GM21360 (cell line): ENCODE measurements around the gene GID8.
"Not testable (repeated sequence)": the region's sequence is repeated elsewhere in the genome, so short reads cannot be mapped to it uniquely, and the experiment has no call there.

Source experiments
- ATAC-seq: cut with Tn5 transposase; IDR thresholded peaks from one replicate; pipeline ENCODE4 v1.9.1; 2021; ENCODE audit warnings: mild to moderate bottlenecking, moderate library complexity; ENCODE audit not compliant: unreplicated experiment

The GID8 gene

GRCh38 chr20:62956387-62957135 lies 18.6 kb downstream of the GID8 start:
- ATAC-seq, result no peak

GRCh38 chr20:62957136-62958117 lies 19.5 kb downstream of the GID8 start:
- ATAC-seq, result no peak

GRCh38 chr20:62958388-62959100 lies 20.6 kb downstream of the GID8 start:
- ATAC-seq, result no peak

- no peak for ATAC-seq
Measured at GRCh38 chr20:62959101-62959971, 21.4 kb downstream of the GID8 start.

GRCh38 chr20:62959998-62960436 lies 22.1 kb downstream of the GID8 start:
- ATAC-seq, result no peak

GRCh38 chr20:62960446-62961309 lies 22.7 kb downstream of the GID8 start:
- not testable (repeated sequence) for ATAC-seq

- ATAC-seq, result no peak
Measured at GRCh38 chr20:62961310-62961783, 23.4 kb downstream of the GID8 start.

GRCh38 chr20:62961799-62962198 lies 23.9 kb downstream of the GID8 start:
- no peak for ATAC-seq

GRCh38 chr20:62962221-62962879 lies 24.4 kb downstream of the GID8 start:
- ATAC-seq, result no peak

GRCh38 chr20:62962891-62963613 lies 25.1 kb downstream of the GID8 start:
- no peak for ATAC-seq

- ATAC-seq, result no peak
Measured at GRCh38 chr20:62963614-62964397, 25.9 kb downstream of the GID8 start.

GRCh38 chr20:62964700-62965099 lies 26.8 kb downstream of the GID8 start:
- ATAC-seq, result no peak

GRCh38 chr20:62965363-62965771 lies 27.4 kb downstream of the GID8 start:
- ATAC-seq, result no peak

GRCh38 chr20:62966212-62967148 lies 28.5 kb downstream of the GID8 start:
- ATAC-seq, result no peak

GRCh38 chr20:62967149-62967501 lies 29.2 kb downstream of the GID8 start:
- no peak for ATAC-seq
